ENCODE data around the gene ERBB4. TPM values are rescaled to one million over a fixed set of nuclear protein-coding genes. Genes with fewer than 3 reads are reported as not detected.

The ERBB4 gene
- polyA plus RNA-seq, 1 of the 3 experiments (the other 2 are of a cell fraction): 0.05 TPM

DNA sequence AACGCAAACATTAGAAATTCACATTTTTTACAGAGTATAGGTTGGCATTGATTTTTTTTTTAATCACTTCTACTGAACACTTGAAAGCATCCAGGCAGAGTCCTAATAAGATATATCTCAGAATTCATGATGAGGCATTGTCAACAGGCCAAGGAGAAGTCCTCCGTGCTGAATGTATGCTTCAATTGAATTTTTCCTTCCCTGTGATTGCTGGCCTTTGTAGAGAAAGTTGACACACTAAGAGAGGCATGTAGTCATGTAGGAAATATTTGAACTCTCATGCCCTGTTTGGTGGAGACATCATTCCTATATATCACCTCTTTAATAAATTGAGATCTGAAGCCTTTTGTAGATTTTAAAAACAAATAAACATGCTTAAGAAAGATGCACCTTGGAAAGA is 1137.3 kb downstream of the ERBB4 start:
- H3K27me3 ChIP-seq (ENCODE audit: insufficient read depth): no peaks in the 10 kb centered on the region
- WGBS (ENCODE audit: low lambda C conversion rate): 67% methylated on average over 2 of the region's 2 CpGs
- H3K9me2 ChIP-seq: no peaks in the 10 kb centered on the region
- no peaks in the 10 kb centered on the region for H3K79me2 ChIP-seq (ENCODE audit: insufficient read depth)
- POLR2A ChIA-PET: no interaction called here
- no peaks in the 10 kb centered on the region for H3K9me3 ChIP-seq
- no peak overlapping the region for H3K9ac ChIP-seq
- H3K36me3 ChIP-seq (replicated peaks in 1 of 2; ENCODE audit: control insufficient read depth in 1 of 2, insufficient read depth in 2 of 2, low read length in 1 of 2): no peaks in the 10 kb centered on the region
- H3K4me2 ChIP-seq: no peak overlapping the region
- no peaks in the 10 kb centered on the region for H4K20me1 ChIP-seq (ENCODE audit: insufficient read depth)
- H3K27ac ChIP-seq (ENCODE audit: low read depth in 2 of 2, low read length in 1 of 2): no peak overlapping the region
- no peaks in the 10 kb centered on the region for H3F3A ChIP-seq (replicated peaks; ENCODE audit: insufficient read depth)
- TF ChIP-seq FOXM1 (IDR thresholded peaks at IDR 0.05; ENCODE audit: low read depth) (no peak), RFX5 (IDR thresholded peaks at IDR 0.05; ENCODE audit: low read length) (no peak), FOXJ3 (CRISPR knock-in tag; IDR thresholded peaks at IDR 0.05) (no peak), YY1 (IDR thresholded peaks at IDR 0.05; ENCODE audit: low read depth) (no peak), ELF1 (IDR thresholded peaks at IDR 0.05) (no peak), GABPA (IDR thresholded peaks at IDR 0.05; ENCODE audit: low read depth) (no peak), SIN3A (IDR thresholded peaks at IDR 0.05; ENCODE audit: borderline replicate concordance, low read depth, low read length) (no peak), RXRA (IDR thresholded peaks at IDR 0.05; ENCODE audit: borderline replicate concordance, low read depth) (no peak), TAF1 (IDR thresholded peaks at IDR 0.05; ENCODE audit: borderline replicate concordance, low read depth, low read length) (no peak), JUND (IDR thresholded peaks at IDR 0.05) (no peak), EP300 (IDR thresholded peaks at IDR 0.05; ENCODE audit: borderline replicate concordance in 1 of 2, low read depth in 1 of 2, low read length in 1 of 2) (no peak), GATA2 (CRISPR knock-in tag; IDR thresholded peaks at IDR 0.05) (no peak), POLR2AphosphoS5 (IDR thresholded peaks at IDR 0.05; ENCODE audit: low read depth, low read length) (no peak), CHD2 (IDR thresholded peaks at IDR 0.05; ENCODE audit: low read length, partially characterized antibody) (no peak)
- TF ChIP-seq, protein P1, sequence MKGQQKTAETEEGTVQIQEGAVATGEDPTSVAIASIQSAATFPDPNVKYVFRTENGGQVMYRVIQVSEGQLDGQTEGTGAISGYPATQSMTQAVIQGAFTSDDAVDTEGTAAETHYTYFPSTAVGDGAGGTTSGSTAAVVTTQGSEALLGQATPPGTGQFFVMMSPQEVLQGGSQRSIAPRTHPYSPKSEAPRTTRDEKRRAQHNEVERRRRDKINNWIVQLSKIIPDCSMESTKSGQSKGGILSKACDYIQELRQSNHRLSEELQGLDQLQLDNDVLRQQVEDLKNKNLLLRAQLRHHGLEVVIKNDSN (IDR thresholded peaks at IDR 0.05; ENCODE audit: borderline replicate concordance, low read depth): no peak
- TF ChIP-seq, protein P2, sequence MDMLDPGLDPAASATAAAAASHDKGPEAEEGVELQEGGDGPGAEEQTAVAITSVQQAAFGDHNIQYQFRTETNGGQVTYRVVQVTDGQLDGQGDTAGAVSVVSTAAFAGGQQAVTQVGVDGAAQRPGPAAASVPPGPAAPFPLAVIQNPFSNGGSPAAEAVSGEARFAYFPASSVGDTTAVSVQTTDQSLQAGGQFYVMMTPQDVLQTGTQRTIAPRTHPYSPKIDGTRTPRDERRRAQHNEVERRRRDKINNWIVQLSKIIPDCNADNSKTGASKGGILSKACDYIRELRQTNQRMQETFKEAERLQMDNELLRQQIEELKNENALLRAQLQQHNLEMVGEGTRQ (IDR thresholded peaks at IDR 0.05; ENCODE audit: borderline replicate concordance, low read depth, low read length): no peak
- TF ChIP-seq, protein P3, sequence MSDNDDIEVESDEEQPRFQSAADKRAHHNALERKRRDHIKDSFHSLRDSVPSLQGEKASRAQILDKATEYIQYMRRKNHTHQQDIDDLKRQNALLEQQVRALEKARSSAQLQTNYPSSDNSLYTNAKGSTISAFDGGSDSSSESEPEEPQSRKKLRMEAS (IDR thresholded peaks at IDR 0.05; ENCODE audit: low read depth): no peak
- TF ChIP-seq, protein P4, sequence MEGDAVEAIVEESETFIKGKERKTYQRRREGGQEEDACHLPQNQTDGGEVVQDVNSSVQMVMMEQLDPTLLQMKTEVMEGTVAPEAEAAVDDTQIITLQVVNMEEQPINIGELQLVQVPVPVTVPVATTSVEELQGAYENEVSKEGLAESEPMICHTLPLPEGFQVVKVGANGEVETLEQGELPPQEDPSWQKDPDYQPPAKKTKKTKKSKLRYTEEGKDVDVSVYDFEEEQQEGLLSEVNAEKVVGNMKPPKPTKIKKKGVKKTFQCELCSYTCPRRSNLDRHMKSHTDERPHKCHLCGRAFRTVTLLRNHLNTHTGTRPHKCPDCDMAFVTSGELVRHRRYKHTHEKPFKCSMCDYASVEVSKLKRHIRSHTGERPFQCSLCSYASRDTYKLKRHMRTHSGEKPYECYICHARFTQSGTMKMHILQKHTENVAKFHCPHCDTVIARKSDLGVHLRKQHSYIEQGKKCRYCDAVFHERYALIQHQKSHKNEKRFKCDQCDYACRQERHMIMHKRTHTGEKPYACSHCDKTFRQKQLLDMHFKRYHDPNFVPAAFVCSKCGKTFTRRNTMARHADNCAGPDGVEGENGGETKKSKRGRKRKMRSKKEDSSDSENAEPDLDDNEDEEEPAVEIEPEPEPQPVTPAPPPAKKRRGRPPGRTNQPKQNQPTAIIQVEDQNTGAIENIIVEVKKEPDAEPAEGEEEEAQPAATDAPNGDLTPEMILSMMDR (IDR thresholded peaks at IDR 0.05): no peak
- TF ChIP-seq, protein P5, sequence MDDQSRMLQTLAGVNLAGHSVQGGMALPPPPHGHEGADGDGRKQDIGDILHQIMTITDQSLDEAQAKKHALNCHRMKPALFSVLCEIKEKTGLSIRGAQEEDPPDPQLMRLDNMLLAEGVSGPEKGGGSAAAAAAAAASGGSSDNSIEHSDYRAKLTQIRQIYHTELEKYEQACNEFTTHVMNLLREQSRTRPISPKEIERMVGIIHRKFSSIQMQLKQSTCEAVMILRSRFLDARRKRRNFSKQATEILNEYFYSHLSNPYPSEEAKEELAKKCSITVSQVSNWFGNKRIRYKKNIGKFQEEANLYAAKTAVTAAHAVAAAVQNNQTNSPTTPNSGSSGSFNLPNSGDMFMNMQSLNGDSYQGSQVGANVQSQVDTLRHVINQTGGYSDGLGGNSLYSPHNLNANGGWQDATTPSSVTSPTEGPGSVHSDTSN (IDR thresholded peaks at IDR 0.05): no peak
- no peak overlapping the region for H3K4me3 ChIP-seq (ENCODE audit: low read depth in 2 of 2, low read length in 1 of 2)
- no peak for DNase-seq
- no peaks in the 10 kb centered on the region for H3K4me1 ChIP-seq (ENCODE audit: control insufficient read depth in 1 of 2, insufficient read depth in 2 of 2, low read depth in 1 of 2, low read length in 1 of 2)
- CTCF ChIA-PET: interaction anchor here (1.2 kb wide), 1 partner anchor 10 kb away, joined by 3 read pairs; no protein-coding TSS in a partner anchor
- no peak overlapping the region for H2AFZ ChIP-seq (ENCODE audit: low read depth)

All from SK-N-SH (cell line).